IMR-90 (cell line): ENCODE data around the gene GALNT6.

ENCODE experiments used
- CTCF ChIP-seq: conservative IDR thresholded peaks from 2 replicates; pipeline ENCODE4 v1.5.1; 2012; ENCODE audit warnings: mild to moderate bottlenecking, low read depth, low read length, improper control_type of control experiment
- POLR2A ChIP-seq: IDR thresholded peaks from 2 replicates; pipeline ENCODE4 v1.6.1; 2012; ENCODE audit warnings: mild to moderate bottlenecking, low read depth, low read length

- TF ChIP-seq CTCF = no peak
- TF ChIP-seq POLR2A = no peak
These were observed 10.3 kb upstream of the GALNT6 start for GRCh38 chr12:51401486-51401885.
